Kidney epithelial cell (primary cell): ENCODE results near the gene INPP5K. TPM values are rescaled to one million over a fixed set of nuclear protein-coding genes. Genes with fewer than 3 reads are reported as not detected.

Source experiments
- DNase-seq: peaks from one replicate; pipeline ENCODE4 v3.0.0-alpha.2; 2010; ENCODE audit warnings: low read depth
- H3K27me3 ChIP-seq: 2 replicates; pipeline ENCODE4 v1.6.0; 2011; ENCODE audit warnings: low read length; ENCODE audit not compliant: control insufficient read depth, insufficient read depth
- H3K36me3 ChIP-seq: 2 replicates; pipeline ENCODE4 v1.5.1; 2011; ENCODE audit warnings: low read length; ENCODE audit not compliant: control insufficient read depth, insufficient read depth
- H3K4me3 ChIP-seq: 2 replicates; pipeline ENCODE4 v1.5.1; 2011; ENCODE audit warnings: low read depth, mild to moderate bottlenecking, control low read depth, low read length
- total RNA-seq: library from RNA; depleted of rRNA; stranded (reverse); fragments of >200 nt; gene quantifications from 2 replicates; pipeline ENCODE4 v1.2.3, GENCODE V29; 2015
- TF ChIP-seq, protein P1 (sequence below): IDR thresholded peaks from 2 replicates; pipeline ENCODE4 v1.5.1; 2011; ENCODE audit warnings: mild to moderate bottlenecking, moderate library complexity, low read length, control low read depth, inconsistent platforms; ENCODE audit not compliant: insufficient read depth, poor library complexity, severe bottlenecking

INPP5K gene
- total RNA-seq, 1 donor from 2014 or later, result 59.5 TPM

DNA sequence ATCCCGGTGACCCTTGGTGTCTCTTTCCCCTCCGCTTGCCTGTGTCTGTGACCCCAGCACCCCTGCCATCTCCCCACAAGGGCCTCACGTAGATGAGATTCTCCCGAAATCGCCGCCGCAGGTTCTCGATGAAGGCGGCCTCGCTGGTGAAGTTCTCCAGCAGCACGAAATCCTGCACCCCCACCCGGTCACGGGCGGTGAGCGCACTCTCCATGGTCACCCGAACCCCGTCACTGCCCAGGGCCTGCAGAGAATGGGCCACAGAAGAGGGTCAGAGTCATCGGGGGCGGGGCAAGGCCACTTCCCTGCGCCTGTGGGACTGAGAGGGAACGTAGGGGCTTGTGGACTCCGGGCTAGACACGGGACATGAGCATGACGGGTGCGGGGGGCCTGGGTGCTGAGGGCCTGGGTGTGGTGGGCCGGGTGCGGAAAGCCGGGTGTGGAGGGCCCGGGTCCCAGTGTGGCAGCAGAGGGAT is 32.3 kb downstream of the INPP5K start:
- TF ChIP-seq, protein P1, sequence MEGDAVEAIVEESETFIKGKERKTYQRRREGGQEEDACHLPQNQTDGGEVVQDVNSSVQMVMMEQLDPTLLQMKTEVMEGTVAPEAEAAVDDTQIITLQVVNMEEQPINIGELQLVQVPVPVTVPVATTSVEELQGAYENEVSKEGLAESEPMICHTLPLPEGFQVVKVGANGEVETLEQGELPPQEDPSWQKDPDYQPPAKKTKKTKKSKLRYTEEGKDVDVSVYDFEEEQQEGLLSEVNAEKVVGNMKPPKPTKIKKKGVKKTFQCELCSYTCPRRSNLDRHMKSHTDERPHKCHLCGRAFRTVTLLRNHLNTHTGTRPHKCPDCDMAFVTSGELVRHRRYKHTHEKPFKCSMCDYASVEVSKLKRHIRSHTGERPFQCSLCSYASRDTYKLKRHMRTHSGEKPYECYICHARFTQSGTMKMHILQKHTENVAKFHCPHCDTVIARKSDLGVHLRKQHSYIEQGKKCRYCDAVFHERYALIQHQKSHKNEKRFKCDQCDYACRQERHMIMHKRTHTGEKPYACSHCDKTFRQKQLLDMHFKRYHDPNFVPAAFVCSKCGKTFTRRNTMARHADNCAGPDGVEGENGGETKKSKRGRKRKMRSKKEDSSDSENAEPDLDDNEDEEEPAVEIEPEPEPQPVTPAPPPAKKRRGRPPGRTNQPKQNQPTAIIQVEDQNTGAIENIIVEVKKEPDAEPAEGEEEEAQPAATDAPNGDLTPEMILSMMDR, result no peak
- Histone ChIP-seq H3K27me3 (no peaks in the 10 kb centered on the region), H3K4me3 (no peak overlapping the region), H3K36me3 (peaks cover 2% of the 10 kb centered on the region)
- no peak for DNase-seq

DNA sequence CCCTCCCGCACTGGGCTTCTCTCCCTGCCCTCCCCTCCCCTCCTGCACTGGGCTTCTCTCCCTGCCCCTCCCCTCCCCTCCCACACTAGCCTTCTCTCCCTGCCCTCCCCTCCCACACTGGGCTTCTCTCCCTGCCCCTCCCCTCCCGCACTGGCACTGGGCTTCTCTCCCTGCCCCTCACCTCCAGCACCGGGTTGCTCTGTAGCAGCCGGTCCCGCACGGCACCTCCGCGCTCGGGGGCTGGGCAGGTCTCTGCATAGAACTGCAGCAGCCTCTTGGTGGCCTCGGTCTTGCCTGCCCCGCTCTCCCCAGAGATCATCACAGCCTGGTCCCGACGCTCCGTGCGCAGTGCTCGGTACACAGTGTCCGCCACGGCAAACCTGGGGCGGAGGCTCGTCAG is 33.7 kb downstream of the INPP5K start:
- no peak overlapping the region for H3K4me3 ChIP-seq
- peaks cover 2% of the 10 kb centered on the region for H3K36me3 ChIP-seq
- TF ChIP-seq, protein P1, result no peak
- no peaks in the 10 kb centered on the region for H3K27me3 ChIP-seq
- no peak for DNase-seq

DNA sequence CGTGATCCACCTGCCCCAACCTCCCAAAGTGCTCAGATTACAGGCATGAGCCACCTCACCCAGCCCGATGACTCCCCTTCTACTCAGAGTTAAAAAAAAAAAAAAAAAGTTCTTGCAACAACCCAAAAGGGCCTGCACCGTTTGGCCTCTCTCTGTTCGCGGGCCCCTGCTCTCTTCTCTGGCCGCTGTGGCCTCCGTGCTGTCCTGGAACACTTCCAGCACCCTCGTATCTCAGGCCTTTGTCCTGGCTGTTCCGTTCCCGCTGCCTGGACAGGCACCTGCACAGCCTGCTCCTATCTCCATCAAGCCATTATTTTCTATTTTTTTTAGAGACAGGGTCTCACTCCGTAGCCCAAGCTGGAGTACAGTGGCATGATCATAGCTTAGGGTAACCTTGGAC is 34.7 kb downstream of the INPP5K start:
- no peak for DNase-seq
- TF ChIP-seq, protein P1, result no peak
- peaks cover 3% of the 10 kb centered on the region for H3K36me3 ChIP-seq
- no peak overlapping the region for H3K4me3 ChIP-seq
- H3K27me3 ChIP-seq, result no peaks in the 10 kb centered on the region

DNA sequence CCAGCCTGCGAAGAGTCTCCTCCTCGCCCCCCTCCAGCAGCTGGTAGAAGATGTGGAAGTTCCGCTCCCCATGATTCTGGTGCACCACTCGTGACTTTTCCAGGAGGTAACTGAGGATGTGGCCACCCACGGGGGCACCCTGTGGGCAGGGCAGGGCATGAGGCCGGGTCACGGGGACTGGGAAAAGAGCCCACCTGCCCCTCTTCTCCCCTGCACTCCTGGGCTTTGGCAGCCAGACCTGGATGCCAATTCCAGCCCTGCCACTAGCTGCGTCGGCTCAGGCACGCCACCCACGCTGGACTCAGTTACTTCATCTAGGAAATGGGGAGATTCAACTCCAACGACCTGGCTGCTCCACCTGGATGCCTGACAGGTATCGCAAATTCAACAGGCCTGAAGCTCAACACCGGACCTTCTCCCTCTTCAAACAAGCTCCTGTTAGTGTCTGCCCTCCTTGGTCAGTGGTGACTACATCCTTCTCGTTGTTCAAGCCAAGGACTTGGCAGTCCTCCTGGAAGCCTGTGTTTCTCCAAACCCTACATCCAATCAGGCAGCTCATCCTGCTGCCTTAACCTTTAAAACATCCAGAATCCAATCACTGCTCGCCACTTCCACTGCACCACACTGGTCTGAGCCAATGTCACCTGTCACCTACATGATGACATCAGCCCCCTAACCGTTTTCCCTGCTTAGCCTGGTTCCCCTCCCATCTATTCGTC is 35.5 kb downstream of the INPP5K start:
- peaks cover 3% of the 10 kb centered on the region for H3K36me3 ChIP-seq
- TF ChIP-seq, protein P1, result no peak
- DNase-seq, result no peak
- H3K4me3 ChIP-seq, result no peak overlapping the region
- H3K27me3 ChIP-seq, result no peaks in the 10 kb centered on the region

DNA sequence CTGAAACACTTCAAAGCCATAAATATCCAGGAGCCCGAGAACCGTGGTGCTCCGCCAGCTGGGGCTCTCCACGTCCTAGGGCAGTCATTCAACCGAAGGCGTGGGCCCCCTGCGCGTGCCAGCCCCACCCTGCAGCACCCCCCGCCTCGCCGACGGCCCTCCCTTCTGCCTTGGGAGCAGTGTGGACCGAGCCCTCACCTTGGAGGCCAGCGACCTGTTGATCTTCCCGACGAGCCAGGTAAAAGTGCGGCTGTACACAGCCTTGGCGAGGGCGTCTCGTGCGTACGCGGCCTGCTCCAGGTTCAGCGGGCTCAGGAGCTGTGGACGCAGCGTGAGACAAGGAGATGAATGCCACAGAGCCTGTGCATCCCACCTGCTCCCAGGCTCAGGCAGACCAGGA is 38.0 kb downstream of the INPP5K start:
- no peak for DNase-seq
- H3K27me3 ChIP-seq, result no peaks in the 10 kb centered on the region
- H3K4me3 ChIP-seq, result no peak overlapping the region
- TF ChIP-seq, protein P1, result no peak
- peaks cover 3% of the 10 kb centered on the region for H3K36me3 ChIP-seq

DNA sequence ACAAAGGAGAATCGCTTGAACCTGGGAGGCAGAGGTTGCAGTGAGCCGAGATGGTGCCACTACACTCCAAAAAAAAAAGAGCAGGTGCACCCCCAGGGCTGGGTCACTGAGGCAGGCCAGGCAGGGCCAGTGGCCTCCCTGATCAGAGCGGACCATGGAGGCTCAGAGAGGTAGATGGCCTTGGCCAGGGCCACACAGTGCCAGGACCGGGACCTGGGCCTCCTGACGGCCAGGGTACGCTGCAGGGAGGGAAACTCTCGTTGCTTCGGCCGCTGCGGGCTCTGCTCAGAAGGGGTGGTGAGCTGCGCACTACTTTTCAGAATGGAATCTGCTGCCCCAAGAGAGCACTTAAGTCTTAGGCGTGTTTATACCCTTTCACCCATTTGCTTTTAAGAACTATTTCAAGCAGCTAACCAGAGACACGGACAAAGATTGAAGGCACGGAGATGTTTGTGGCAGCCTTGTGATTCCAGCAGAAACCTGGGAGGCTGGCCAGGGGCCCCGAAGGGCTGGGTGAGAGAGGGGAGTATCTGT is 41.0 kb downstream of the INPP5K start:
- TF ChIP-seq, protein P1, result no peak

More for the DNA sequence above, 41.0 kb downstream of the INPP5K start:
- Histone ChIP-seq H3K27me3 (no peaks in the 10 kb centered on the region), H3K4me3 (no peak overlapping the region), H3K36me3 (peaks cover 2% of the 10 kb centered on the region)
- DNase-seq, result no peak
